GM23248 (cell line): ENCODE data around the gene NIT1.

Experiments used
- EZH2 ChIP-seq: fragments of 200-600 bp; sonication (generic); IDR thresholded peaks from 2 replicates; pipeline ENCODE4 v1.6.1; 2018; ENCODE audit warnings: antibody characterized with exemption, mild to moderate bottlenecking; ENCODE audit not compliant: insufficient read depth, poor library complexity, severe bottlenecking
- EZH2phosphoT487 ChIP-seq: fragments of 200-600 bp; sonication (generic); IDR thresholded peaks from 2 replicates; pipeline ENCODE4 v1.6.1; 2018; ENCODE audit warnings: antibody characterized with exemption, moderate library complexity, mild to moderate bottlenecking, low read depth; ENCODE audit not compliant: insufficient read depth

GRCh38 chr1:161128591-161129420 is 10.9 kb downstream of the NIT1 start:
- no peak for TF ChIP-seq EZH2
- no peak for TF ChIP-seq EZH2phosphoT487
